ENCODE data around the gene SOX1.

The SOX1 gene

DNA sequence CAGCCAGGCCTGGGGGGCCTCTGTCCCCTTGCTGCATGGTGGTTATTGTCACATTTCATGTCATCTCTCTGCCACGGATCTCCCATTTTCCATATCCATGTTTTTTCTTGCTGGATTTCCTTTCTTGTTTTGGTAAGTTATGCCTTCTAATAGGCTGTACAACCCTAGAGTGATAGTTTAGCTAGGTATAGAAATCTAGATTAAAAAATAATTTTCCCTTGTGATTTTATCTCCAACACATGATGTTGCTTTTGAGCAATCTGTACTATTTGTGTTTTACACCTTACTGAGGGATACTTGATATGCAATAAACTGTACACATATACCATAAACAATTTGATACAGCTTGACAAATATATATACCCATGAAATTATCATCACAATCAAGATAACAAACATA lies 17.0 kb downstream of the SOX1 start:
- no peaks in the 10 kb centered on the region for H3K79me2 ChIP-seq (ENCODE audit: low read length)
- H3K4me2 ChIP-seq (ENCODE audit: low read depth, low read length) = no peak overlapping the region
- H3K9me2 ChIP-seq (replicated peaks; ENCODE audit: insufficient read depth, low read length) = no peaks in the 10 kb centered on the region
- no peak for DNase-seq
- no peak overlapping the region for H2AFZ ChIP-seq (ENCODE audit: low read length)
- no peaks in the 10 kb centered on the region for H3K27me3 ChIP-seq (replicated peaks; ENCODE audit: insufficient read depth, low read length)
- H3K4me3 ChIP-seq (ENCODE audit: low read length) = no peak overlapping the region
- no peaks in the 10 kb centered on the region for H3K36me3 ChIP-seq (replicated peaks; ENCODE audit: insufficient read depth, low read length)
- no peaks in the 10 kb centered on the region for H4K20me1 ChIP-seq (ENCODE audit: insufficient read depth, low read length)
- no peaks in the 10 kb centered on the region for H3K4me1 ChIP-seq (ENCODE audit: low read length)
- H3F3A ChIP-seq (ENCODE audit: insufficient read depth, low read length) = no peaks in the 10 kb centered on the region
- no peaks in the 10 kb centered on the region for H3K9me3 ChIP-seq (replicated peaks; ENCODE audit: insufficient read depth, low read length)
- H3K27ac ChIP-seq (ENCODE audit: low read length) = no peak overlapping the region
- no peak for TF ChIP-seq EZH2phosphoT487 (IDR thresholded peaks at IDR 0.05; ENCODE audit: low read length)
- no peak for TF ChIP-seq EZH2 (optimal IDR thresholded peaks at IDR 0.05; ENCODE audit: low read depth, low read length)
- TF ChIP-seq, protein P1, sequence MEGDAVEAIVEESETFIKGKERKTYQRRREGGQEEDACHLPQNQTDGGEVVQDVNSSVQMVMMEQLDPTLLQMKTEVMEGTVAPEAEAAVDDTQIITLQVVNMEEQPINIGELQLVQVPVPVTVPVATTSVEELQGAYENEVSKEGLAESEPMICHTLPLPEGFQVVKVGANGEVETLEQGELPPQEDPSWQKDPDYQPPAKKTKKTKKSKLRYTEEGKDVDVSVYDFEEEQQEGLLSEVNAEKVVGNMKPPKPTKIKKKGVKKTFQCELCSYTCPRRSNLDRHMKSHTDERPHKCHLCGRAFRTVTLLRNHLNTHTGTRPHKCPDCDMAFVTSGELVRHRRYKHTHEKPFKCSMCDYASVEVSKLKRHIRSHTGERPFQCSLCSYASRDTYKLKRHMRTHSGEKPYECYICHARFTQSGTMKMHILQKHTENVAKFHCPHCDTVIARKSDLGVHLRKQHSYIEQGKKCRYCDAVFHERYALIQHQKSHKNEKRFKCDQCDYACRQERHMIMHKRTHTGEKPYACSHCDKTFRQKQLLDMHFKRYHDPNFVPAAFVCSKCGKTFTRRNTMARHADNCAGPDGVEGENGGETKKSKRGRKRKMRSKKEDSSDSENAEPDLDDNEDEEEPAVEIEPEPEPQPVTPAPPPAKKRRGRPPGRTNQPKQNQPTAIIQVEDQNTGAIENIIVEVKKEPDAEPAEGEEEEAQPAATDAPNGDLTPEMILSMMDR (IDR thresholded peaks at IDR 0.05; ENCODE audit: low read length) = no peak
- no peak overlapping the region for H3K9ac ChIP-seq (ENCODE audit: low read length)

DNA sequence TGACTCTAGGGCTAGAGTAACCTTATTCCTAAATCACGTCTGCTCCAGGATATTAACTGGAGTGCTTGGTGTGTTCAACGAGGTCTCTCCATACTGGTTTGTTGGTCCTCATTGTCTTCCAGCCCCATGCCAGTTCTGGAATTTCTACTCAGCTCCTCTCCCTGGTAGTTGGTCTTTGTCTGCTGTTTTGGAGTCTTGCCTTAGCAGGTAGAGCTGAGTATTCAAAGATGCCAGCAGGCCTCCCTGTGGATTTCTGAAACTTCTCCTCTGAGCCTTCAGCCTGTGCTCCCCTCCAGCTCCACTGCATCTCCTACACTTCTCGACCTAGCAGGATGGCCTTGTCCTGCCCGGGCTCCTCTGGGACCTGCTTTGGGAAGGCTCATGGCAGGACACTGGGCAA lies 25.5 kb downstream of the SOX1 start:
- no peaks in the 10 kb centered on the region for H3K4me1 ChIP-seq (ENCODE audit: low read length)
- no peaks in the 10 kb centered on the region for H3K36me3 ChIP-seq (replicated peaks; ENCODE audit: insufficient read depth, low read length)
- no peaks in the 10 kb centered on the region for H3K9me3 ChIP-seq (replicated peaks; ENCODE audit: insufficient read depth, low read length)
- TF ChIP-seq, protein P1 (IDR thresholded peaks at IDR 0.05; ENCODE audit: low read length) = no peak
- TF ChIP-seq EZH2 (optimal IDR thresholded peaks at IDR 0.05; ENCODE audit: low read depth, low read length) (no peak), EZH2phosphoT487 (IDR thresholded peaks at IDR 0.05; ENCODE audit: low read length) (no peak)
- DNase-seq = no peak
- no peaks in the 10 kb centered on the region for H3K9me2 ChIP-seq (replicated peaks; ENCODE audit: insufficient read depth, low read length)
- no peak overlapping the region for H2AFZ ChIP-seq (ENCODE audit: low read length)
- no peak overlapping the region for H3K9ac ChIP-seq (ENCODE audit: low read length)
- H3F3A ChIP-seq (ENCODE audit: insufficient read depth, low read length) = no peaks in the 10 kb centered on the region
- H3K4me3 ChIP-seq (ENCODE audit: low read length) = no peak overlapping the region
- H4K20me1 ChIP-seq (ENCODE audit: insufficient read depth, low read length) = no peaks in the 10 kb centered on the region
- no peaks in the 10 kb centered on the region for H3K79me2 ChIP-seq (ENCODE audit: low read length)
- H3K27ac ChIP-seq (ENCODE audit: low read length) = no peak overlapping the region
- H3K27me3 ChIP-seq (replicated peaks; ENCODE audit: insufficient read depth, low read length) = no peaks in the 10 kb centered on the region
- H3K4me2 ChIP-seq (ENCODE audit: low read depth, low read length) = no peak overlapping the region

DNA sequence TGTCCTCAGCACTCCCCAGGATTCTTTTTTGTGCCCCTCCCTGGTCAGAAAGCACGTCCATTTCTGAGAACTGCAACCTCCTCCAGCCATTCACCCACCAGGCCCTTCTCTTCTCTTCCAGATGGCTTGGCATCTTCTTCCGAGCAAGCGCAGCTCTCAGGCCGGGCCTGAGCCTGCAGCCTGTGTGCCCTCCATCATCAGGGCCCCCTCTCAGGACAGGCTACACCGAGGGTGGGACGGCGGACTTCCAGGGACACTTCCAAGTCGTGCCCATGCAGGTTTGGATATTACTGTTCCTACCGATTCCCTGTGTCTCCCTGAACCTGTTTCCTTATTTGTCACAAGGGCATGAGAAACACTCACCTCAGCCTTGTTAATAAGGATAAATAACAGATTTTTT lies 28.4 kb downstream of the SOX1 start:
- TF ChIP-seq EZH2phosphoT487 (IDR thresholded peaks at IDR 0.05; ENCODE audit: low read length) (no peak), EZH2 (optimal IDR thresholded peaks at IDR 0.05; ENCODE audit: low read depth, low read length) (no peak)
- TF ChIP-seq, protein P1 (IDR thresholded peaks at IDR 0.05; ENCODE audit: low read length) = no peak
- H3K79me2 ChIP-seq (ENCODE audit: low read length) = no peaks in the 10 kb centered on the region
- H3K9me3 ChIP-seq (replicated peaks; ENCODE audit: insufficient read depth, low read length) = no peaks in the 10 kb centered on the region
- no peak overlapping the region for H3K9ac ChIP-seq (ENCODE audit: low read length)
- H3K4me1 ChIP-seq (ENCODE audit: low read length) = no peaks in the 10 kb centered on the region
- no peaks in the 10 kb centered on the region for H4K20me1 ChIP-seq (ENCODE audit: insufficient read depth, low read length)
- DNase-seq = no peak
- no peak overlapping the region for H3K4me2 ChIP-seq (ENCODE audit: low read depth, low read length)
- no peaks in the 10 kb centered on the region for H3K9me2 ChIP-seq (replicated peaks; ENCODE audit: insufficient read depth, low read length)
- no peaks in the 10 kb centered on the region for H3K27me3 ChIP-seq (replicated peaks; ENCODE audit: insufficient read depth, low read length)
- H3F3A ChIP-seq (ENCODE audit: insufficient read depth, low read length) = no peaks in the 10 kb centered on the region
- H3K36me3 ChIP-seq (replicated peaks; ENCODE audit: insufficient read depth, low read length) = no peaks in the 10 kb centered on the region
- no peak overlapping the region for H3K4me3 ChIP-seq (ENCODE audit: low read length)
- H3K27ac ChIP-seq (ENCODE audit: low read length) = no peak overlapping the region
- H2AFZ ChIP-seq (ENCODE audit: low read length) = no peak overlapping the region
